Breast epithelium (tissue), 4 donors: Measurements from ENCODE around the gene INSIG2. TPM values are rescaled to one million over a fixed set of nuclear protein-coding genes. Genes with fewer than 3 reads are reported as not detected.

Source experiments
- DNase-seq, 2 donors: peaks; one replicate each; pipeline ENCODE4 v3.0.0-alpha.2; 2019; ENCODE audit warnings: low spot score in 2 of 2
- H3K27ac ChIP-seq, 2 donors: fragments of 200-600 bp; sonication (generic) in 1 of 2; one replicate each; pipeline ENCODE4 v1.5.1; 2016 to 2019; ENCODE audit warnings: mild to moderate bottlenecking in 1 of 2
- H3K27me3 ChIP-seq, 2 donors: fragments of 200-600 bp; sonication (generic) in 1 of 2; one replicate each; pipeline versions ENCODE4 v1.5.1 to v1.6.0; 2017 to 2019; ENCODE audit warnings: control low read depth in 1 of 2, mild to moderate bottlenecking in 1 of 2
- H3K36me3 ChIP-seq: fragments of 200-600 bp; one replicate; pipeline ENCODE4 v1.5.1; 2019
- H3K4me1 ChIP-seq, 2 donors: fragments of 200-600 bp; sonication (generic); one replicate each; pipeline ENCODE4 v1.5.1; 2016 to 2019; ENCODE audit warnings: control low read depth in 1 of 2
- H3K4me3 ChIP-seq, 3 donors: fragments of 200-600 bp; sonication (generic); 1 replicate in 2 of 3; 2 replicates in 1 of 3; pipeline ENCODE4 v1.5.1; 2016 to 2019; ENCODE audit warnings: mild to moderate bottlenecking in 3 of 3, moderate library complexity in 2 of 3
- H3K9me3 ChIP-seq, 2 donors: fragments of 200-600 bp; sonication (generic) in 1 of 2; one replicate each; pipeline ENCODE4 v1.5.1; 2016 to 2019; ENCODE audit warnings: control low read depth in 1 of 2
- CTCF ChIP-seq, 3 donors: fragments of 450-650 bp; IDR thresholded peaks; one replicate each; pipeline ENCODE4 v1.5.1; 2016 to 2017; ENCODE audit warnings: antibody characterized with exemption in 3 of 3, mild to moderate bottlenecking in 3 of 3, moderate library complexity in 3 of 3
- POLR2A ChIP-seq: fragments of 450-650 bp; IDR thresholded peaks from one replicate; pipeline ENCODE4 v1.6.1; 2016; ENCODE audit warnings: antibody characterized with exemption, mild to moderate bottlenecking, moderate library complexity
- POLR2AphosphoS5 ChIP-seq, 3 donors: sonication (generic); formaldehyde crosslinking; IDR thresholded peaks; one replicate each; pipeline ENCODE4 v1.6.1; 2017; ENCODE audit warnings: antibody characterized with exemption in 3 of 3
- intact Hi-C: fragments of 100-400 bp; cut with DNase I; formaldehyde crosslinking; loops from one replicate; pipeline ENCODE4 v1.15.1; 2023; ENCODE audit warnings: low total_unique reads
- total RNA-seq, 3 donors: library from RNA; depleted of rRNA; stranded (reverse); fragments of >200 nt; gene quantifications; one replicate each; pipeline ENCODE4 v1.1.0, GENCODE V29; 2016

The INSIG2 gene
- total RNA-seq, 3 donors from 2014 or later, result 13.1 to 30.9 (median 20.3) TPM

DNA sequence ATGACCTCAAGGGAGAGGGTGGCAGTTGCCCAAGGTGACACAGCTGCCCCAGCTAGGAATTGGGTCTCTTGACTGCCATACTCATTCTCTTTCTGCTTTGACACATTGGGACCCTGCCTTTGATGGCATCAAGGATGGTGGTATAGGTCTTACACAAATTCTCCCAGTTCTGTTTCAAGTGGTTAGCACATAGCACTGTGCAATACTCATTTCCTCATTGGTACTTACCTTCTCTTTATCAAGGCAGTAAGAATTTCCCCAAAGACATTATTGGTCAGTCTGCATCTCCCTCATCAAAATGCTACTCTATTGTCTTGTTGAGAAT is 38.5 kb upstream of the INSIG2 start:
- intact Hi-C loops, result loop anchor here (10.0 kb wide), 1 partner anchor 815 kb away; no protein-coding TSS in a partner anchor
- Histone ChIP-seq H3K27me3 (peaks cover 0 to 9% of the 10 kb centered on the region in 2 donors), H3K4me1 (no peaks in the 10 kb centered on the region), H3K27ac (no peak overlapping the region), H3K4me3 (no peak overlapping the region), H3K9me3 (no peaks in the 10 kb centered on the region), H3K36me3 (no peaks in the 10 kb centered on the region)
- DNase-seq, result no peak
- TF ChIP-seq POLR2AphosphoS5 (IDR thresholded peaks at IDR 0.05) (no peak), POLR2A (no peak), CTCF (IDR thresholded peaks at IDR 0.05) (no peak)

GRCh38 chr2:118050386-118050785 is 37.9 kb upstream of the INSIG2 start:
- no peaks in the 10 kb centered on the region for H3K36me3 ChIP-seq
- no peaks in the 10 kb centered on the region for H3K9me3 ChIP-seq
- peaks cover 0 to 9% of the 10 kb centered on the region in 2 donors for H3K27me3 ChIP-seq
- intact Hi-C loops, result no loop called here
- H3K4me1 ChIP-seq, result no peaks in the 10 kb centered on the region
- H3K4me3 ChIP-seq, result no peak overlapping the region
- no peak overlapping the region for H3K27ac ChIP-seq
- no peak for TF ChIP-seq POLR2A
- no peak for TF ChIP-seq POLR2AphosphoS5 (IDR thresholded peaks at IDR 0.05)
- TF ChIP-seq CTCF (IDR thresholded peaks at IDR 0.05), result no peak
- DNase-seq, result no peak

- H3K27ac ChIP-seq, result no peak overlapping the region
- H3K4me1 ChIP-seq, result no peaks in the 10 kb centered on the region
- H3K9me3 ChIP-seq, result no peaks in the 10 kb centered on the region
- intact Hi-C loops, result no loop called here
- H3K27me3 ChIP-seq, result peaks cover 0 to 9% of the 10 kb centered on the region in 2 donors
- DNase-seq, result no peak
- TF ChIP-seq POLR2A, result no peak
- TF ChIP-seq CTCF (IDR thresholded peaks at IDR 0.05), result no peak
- no peak for TF ChIP-seq POLR2AphosphoS5 (IDR thresholded peaks at IDR 0.05)
- H3K36me3 ChIP-seq, result no peaks in the 10 kb centered on the region
- no peak overlapping the region for H3K4me3 ChIP-seq
These were observed 37.3 kb upstream of the INSIG2 start for GRCh38 chr2:118050974-118051373.

DNA sequence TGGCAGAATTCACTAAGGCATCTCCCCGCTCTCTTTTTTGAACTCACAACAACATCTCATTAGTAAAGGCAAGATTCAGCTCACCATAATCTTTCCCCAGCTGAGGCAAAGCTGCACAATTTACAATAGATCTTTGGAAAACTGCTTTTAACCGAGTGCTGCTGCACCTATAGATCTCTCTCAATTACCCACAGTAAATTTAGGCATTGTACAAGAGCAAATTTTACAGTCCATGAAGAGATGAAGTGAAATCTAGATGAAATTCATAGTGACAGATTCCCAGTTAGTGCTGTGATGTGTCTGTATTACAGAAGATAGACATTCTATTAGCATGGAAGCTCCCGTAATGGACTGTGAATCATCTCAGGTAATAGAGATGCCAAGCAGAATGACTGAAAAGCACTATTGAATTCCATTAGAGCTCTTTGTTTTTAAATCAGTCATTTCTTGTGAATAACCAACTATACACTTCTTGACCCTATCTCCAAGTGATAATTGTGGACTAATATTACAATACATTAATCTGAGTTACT is 36.4 kb upstream of the INSIG2 start:
- Histone ChIP-seq H3K27me3 (peaks cover 0 to 9% of the 10 kb centered on the region in 2 donors), H3K27ac (no peak overlapping the region)
- intact Hi-C loops, result no loop called here

DNA sequence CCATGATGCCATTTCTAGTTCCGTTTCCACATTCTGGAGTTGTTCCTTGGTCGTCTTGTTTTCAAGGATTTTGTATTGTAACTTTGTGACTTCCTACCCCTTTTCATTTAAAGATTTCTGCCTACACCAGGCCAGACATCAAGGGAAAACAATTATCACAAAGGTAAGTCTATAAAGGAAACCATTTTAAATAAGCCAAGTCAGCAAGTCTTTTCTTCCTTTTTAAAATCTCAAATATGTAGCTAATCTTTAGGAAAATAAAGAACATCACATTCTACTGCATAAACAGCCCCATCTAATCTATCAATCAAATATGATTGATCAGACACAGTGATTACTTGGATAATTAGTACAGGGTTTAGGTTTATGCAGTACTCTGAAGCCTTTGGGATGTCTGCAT is 35.8 kb upstream of the INSIG2 start:
- TF ChIP-seq CTCF (IDR thresholded peaks at IDR 0.05) (no peak), POLR2A (no peak)
- Histone ChIP-seq H3K27me3 (peaks cover 0 to 9% of the 10 kb centered on the region in 2 donors), H3K36me3 (no peaks in the 10 kb centered on the region), H3K9me3 (no peaks in the 10 kb centered on the region), H3K4me1 (no peaks in the 10 kb centered on the region), H3K27ac (no peak overlapping the region), H3K4me3 (no peak overlapping the region)
- no peak for DNase-seq
- intact Hi-C loops, result no loop called here

More for the DNA sequence above, 36.4 kb upstream of the INSIG2 start:
- Histone ChIP-seq H3K4me3 (no peak overlapping the region), H3K9me3 (no peaks in the 10 kb centered on the region), H3K4me1 (no peaks in the 10 kb centered on the region), H3K36me3 (no peaks in the 10 kb centered on the region)
- DNase-seq, result no peak
- no peak for TF ChIP-seq POLR2AphosphoS5 (IDR thresholded peaks at IDR 0.05)
- TF ChIP-seq CTCF (IDR thresholded peaks at IDR 0.05), result no peak
- no peak for TF ChIP-seq POLR2A
